Fibroblast of skin of right biceps (primary cell): ENCODE results near the gene GPR55.
A peak's percentile ranks its signal among the peaks of the same experiment; 100 is the strongest.

ENCODE experiments used
- DNase-seq: peaks from one replicate; pipeline ENCODE4 v3.0.0-alpha.2; 2013

GPR55 gene

GRCh38 chr2:230878599-230879188 lies 46.3 kb downstream of the GPR55 start:
- no peak for DNase-seq

- DNase-seq = no peak
Observed at GRCh38 chr2:230877759-230878598, 47.1 kb downstream of the GPR55 start.

GRCh38 chr2:230877116-230877758 lies 47.8 kb downstream of the GPR55 start:
- DNase-seq = no peak

- DNase-seq = no peak
Observed at GRCh38 chr2:230875347-230876315, 49.4 kb downstream of the GPR55 start.

- DNase-seq = no peak
Observed at GRCh38 chr2:230874876-230875275, 50.2 kb downstream of the GPR55 start.

- DNase-seq = no peak
Observed at GRCh38 chr2:230874456-230874855, 50.6 kb downstream of the GPR55 start.

- no peak for DNase-seq
Observed at GRCh38 chr2:230873661-230874401, 51.2 kb downstream of the GPR55 start.

- DNase-seq = no peak
Observed at GRCh38 chr2:230872968-230873660, 51.9 kb downstream of the GPR55 start.

- DNase-seq = no peak
Observed at GRCh38 chr2:230872151-230872967, 52.7 kb downstream of the GPR55 start.

GRCh38 chr2:230871361-230872150 lies 53.5 kb downstream of the GPR55 start:
- no peak for DNase-seq

GRCh38 chr2:230870544-230871360 lies 54.3 kb downstream of the GPR55 start:
- no peak for DNase-seq

- DNase-seq = no peak
Observed at GRCh38 chr2:230869914-230870543, 55.0 kb downstream of the GPR55 start.

GRCh38 chr2:230868947-230869913 lies 55.8 kb downstream of the GPR55 start:
- no peak for DNase-seq

- DNase-seq = peak; percentile 30
Observed at GRCh38 chr2:230868161-230868946, 56.7 kb downstream of the GPR55 start.

GRCh38 chr2:230866756-230867523 lies 58.1 kb downstream of the GPR55 start:
- peak; percentile 52 for DNase-seq
